HG02870 (cell line): ENCODE results near the gene ANAPC2.

Experiments used
- ATAC-seq: cut with Tn5 transposase; IDR thresholded peaks from one replicate; pipeline ENCODE4 v1.9.1; 2021; ENCODE audit warnings: mild to moderate bottlenecking, moderate library complexity; ENCODE audit not compliant: unreplicated experiment

ANAPC2 gene

DNA sequence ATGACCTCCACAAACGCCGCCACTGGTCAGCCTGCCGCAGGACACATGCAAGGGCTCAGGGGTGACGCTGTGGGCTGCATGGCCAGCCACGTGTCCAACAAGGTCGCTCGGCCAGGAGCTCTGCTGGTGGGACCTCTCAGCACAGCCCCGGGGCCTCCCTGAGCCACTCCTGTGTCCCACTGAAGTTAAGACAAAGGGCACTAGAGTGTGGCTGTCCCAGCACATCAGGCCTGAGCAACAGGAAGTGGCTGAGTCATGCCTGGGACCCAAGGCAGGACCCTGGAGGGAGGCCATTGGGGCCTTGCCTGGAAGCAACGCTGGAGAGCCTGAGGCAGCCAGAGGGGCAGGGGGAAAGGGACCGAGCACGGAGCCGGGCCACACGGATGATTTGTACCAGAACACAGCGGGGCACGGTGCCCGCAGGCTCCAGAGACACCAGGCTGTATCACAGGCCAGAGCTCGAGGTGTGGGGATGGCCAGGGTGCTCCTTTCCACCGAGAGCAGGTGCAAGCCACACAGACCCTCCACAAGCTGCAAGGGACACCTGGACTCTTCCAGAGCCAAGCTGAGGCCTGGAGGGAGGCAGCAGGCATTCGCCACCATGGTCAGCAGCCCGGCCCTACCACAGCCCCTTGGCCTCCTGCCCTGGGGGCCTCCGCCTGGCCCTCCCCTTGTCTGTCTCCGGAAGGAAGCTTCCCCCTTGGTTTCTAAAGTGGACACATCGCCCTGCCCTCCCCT lies 10.0 kb downstream of the ANAPC2 start:
- ATAC-seq: no peak

GRCh38 chr9:137176302-137177182 lies 11.8 kb downstream of the ANAPC2 start:
- no peak for ATAC-seq

DNA sequence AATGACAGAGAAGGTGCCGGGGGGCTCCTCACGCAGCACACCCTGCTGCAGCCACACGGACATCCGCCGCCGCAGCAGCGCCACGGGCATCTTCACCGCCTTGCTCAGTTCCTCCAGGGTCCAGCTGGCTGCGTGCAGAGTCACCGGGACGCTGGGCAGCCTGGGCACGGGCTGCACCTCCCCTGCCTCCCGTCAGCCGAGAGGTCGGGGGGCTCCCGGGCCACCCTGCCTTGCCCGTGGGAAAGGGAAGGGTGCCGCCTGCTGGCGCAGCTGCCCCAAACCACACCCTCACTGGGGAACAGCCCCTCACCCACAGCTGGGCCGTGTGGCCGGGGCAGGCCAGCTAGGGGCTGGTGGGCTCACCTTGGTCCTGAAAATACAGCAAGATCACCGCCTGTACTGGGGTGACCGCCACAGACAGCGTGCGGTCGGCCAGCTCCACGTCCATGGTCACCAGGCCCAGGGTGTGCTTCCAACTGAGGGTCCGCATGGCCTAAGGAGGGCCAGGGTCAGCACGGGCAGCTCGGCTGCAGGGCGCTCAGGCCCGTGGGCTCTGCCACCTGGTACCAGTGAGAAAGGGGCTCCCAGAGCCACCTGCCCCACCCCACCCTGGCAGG lies 12.9 kb downstream of the ANAPC2 start:
- ATAC-seq: no peak

DNA sequence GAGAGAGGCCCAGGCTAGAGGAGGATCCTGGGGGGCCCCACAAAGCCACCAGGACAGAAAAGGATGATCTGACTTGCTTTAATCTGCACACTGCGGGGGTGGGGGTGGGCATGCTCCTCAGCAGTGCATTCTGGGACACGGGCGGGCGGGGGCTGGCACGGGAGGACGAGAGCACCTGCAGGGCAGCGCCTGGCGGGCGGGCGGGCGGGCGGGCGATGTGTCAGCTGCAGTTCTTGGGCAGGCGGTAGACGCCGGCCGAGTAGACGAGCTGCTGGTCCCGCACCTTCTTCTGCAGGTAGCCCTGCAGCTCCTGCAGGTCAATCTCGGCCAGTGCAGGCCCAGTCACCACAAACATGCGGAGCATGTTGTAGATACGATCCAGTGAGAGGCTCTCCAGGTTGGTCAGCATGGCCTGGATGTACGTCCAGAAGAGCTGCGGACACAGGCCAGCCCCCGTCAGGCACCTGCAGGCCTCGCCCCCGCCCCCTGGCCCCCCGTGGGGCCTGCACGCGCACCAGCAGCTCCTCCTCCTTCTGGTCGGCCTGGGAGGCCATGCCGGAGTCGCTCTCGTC lies 13.6 kb downstream of the ANAPC2 start:
- no peak for ATAC-seq

GRCh38 chr9:137173796-137174664 lies 14.3 kb downstream of the ANAPC2 start:
- ATAC-seq: no peak

DNA sequence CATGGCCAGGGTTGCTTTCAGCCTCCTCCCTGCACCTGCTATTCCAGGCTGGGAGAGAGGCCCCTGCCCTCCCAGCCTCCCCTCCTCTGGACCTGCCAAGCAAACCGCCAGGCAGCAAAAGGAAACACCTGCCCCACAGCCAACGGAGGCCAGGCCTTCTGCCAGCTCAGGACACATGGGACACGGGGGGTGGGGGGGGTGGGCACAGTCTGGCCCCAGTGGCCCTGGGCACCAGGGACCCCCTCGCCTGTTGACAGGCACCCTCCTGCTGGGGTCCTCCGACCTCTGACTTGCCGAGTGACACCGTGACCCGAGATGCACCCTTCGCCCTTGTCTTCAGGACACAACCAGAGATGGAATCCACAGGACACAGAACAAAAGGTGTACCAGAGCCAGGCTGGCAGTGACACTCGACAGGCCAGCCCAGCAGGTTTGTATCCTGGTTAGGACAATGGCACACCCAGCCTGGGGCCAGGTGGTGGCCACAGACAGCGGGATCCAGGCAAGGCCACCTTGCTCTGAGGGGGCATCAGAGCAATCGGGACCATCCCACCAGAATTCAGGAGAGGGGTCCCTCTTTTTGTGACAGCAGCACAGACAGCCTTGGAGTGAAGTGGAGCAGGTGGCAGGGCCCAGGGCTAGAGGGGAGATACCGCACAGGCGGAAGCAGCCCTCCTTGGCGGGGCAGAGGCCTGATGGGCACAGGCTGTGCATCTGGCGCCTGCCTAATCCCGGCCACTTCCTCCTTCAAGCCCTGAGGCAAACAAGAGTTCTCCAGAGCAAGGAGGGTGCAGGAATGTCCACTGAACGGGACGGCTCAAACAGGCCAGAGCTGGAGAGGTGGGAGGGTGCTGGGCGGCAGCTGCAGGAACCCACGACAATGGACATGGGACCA lies 15.2 kb downstream of the ANAPC2 start:
- ATAC-seq: no peak

DNA sequence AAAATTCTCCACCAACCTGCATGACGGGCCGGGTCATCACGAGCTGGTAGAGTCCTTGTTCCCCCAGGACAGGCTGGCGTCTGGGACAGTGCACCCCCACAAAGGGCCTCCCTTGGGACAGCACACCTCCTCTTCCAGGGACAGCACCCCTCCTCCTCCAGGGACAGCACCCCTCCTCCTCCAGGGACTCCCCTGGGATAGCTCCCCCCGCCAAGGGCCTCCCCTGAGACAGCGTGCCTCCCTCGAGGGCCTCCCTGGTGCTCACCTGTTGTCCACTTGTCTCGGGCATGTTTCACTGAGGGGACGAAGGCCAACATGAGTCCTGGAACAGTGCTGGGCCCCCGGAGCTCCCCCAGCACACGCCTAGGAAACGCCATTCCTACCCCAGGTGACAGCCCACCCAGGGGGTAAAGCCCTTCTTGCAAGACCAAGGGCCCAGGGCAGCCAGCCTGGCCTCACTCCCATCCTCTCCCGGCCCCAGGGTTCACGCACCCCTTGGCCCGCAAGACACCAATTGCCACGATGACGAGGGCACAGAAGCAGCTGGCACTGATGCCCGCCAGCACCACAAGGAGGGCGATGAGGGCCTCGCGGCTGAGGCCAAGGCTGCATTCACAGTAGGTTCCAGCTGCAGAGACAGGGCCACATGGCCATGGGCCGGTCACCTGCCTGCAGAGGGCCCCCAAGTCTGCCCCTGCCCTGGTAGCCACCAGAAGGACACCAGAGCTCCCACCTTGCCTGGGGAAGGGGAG lies 17.0 kb downstream of the ANAPC2 start:
- ATAC-seq: no peak

DNA sequence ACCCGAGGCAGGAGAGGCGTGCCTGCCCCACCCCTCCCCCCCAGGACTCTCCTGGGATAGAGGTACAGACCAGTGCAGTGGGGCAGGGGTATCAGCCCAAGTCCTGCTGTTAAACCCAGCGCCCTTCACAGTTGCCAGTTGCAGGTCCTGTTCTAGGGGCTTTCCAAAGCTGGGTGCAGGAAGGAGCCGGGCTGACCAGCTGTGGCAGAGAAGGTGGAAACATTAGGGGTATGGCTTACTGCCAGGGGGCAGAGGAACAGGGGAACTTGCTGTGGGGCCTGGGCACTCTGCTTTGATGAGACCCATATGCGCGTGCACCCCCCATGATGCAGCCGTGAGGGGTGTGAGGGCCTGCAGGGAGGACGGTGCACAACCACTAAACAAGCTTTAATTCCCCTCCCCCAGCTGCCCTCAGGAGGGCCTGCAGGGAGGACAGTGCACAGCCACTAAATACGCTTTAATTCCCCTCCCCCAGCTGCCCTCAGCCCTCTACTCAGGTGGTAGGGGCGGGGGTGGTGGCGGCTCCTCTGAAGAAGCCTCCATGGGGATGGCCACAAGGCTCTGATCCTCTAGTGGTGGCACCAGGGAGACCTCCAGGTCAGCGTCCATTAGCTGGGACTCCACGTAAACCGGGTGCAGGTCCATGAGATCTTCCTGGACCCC lies 17.7 kb downstream of the ANAPC2 start:
- no peak for ATAC-seq

- ATAC-seq: no peak
Observed at GRCh38 chr9:137169896-137170358, 18.4 kb downstream of the ANAPC2 start, which contains the start of gene LRRC26. LRRC26 (minus strand) TSS chr9:137170051; CDS start chr9:137169943, 108 bp downstream.

- no peak for ATAC-seq
Observed at GRCh38 chr9:137168904-137169856, 19.2 kb downstream of the ANAPC2 start.

DNA sequence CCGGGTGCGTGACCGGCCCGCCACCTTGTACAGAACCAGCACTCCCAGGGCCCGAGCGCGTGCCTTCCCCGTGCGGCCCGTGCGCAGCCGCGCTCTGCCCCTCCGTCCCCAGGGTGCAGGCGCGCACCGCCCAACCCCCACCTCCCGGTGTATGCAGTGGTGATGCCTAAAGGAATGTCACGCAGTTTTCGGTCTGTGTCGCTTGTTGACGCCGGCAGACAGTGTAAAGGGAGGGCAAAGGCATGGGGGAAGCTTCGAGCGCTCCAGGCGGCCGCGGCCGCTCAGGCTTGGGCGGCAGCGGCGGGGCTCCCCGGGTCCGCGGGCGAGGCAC lies 19.8 kb downstream of the ANAPC2 start:
- ATAC-seq: no peak

DNA sequence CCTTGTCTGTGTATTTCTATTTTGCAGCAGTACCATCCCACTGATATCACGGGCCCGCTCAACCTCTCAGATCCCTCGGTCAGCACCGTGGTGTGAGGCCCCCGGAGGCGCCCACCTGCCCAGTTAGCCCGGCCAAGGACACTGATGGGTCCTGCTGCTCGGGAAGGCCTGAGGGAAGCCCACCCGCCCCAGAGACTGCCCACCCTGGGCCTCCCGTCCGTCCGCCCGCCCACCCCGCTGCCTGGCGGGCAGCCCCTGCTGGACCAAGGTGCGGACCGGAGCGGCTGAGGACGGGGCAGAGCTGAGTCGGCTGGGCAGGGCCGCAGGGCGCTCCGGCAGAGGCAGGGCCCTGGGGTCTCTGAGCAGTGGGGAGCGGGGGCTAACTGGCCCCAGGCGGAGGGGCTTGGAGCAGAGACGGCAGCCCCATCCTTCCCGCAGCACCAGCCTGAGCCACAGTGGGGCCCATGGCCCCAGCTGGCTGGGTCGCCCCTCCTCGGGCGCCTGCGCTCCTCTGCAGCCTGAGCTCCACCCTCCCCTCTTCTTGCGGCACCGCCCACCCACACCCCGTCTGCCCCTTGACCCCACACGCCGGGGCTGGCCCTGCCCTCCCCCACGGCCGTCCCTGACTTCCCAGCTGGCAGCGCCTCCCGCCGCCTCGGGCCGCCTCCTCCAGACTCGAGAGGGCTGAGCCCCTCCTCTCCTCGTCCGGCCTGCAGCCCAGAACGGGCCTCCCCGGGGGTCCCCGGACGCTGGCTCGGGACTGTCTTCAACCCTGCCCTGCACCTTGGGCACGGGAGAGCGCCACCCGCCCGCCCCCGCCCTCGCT lies 20.4 kb downstream of the ANAPC2 start:
- no peak for ATAC-seq

DNA sequence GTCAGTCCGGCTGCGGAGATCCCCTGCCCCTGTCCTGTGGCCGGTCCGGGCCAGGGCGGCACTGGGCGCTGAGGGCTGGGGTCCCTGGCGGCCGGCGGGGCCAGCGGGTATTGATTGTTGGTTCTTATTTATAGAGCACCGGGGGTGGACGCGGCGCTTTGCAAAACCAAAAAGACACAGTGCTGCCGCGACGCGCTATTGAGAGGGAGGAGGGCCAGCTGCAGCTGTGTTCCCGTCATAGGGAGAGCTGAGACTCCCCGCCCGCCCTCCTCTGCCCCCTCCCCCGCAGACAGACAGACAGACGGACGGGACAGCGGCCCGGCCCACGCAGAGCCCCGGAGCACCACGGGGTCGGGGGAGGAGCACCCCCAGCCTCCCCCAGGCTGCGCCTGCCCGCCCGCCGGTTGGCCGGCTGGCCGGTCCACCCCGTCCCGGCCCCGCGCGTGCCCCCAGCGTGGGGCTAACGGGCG lies 21.0 kb downstream of the ANAPC2 start:
- ATAC-seq: no peak

- ATAC-seq: no peak
Observed at GRCh38 chr9:137166380-137167229, 21.8 kb downstream of the ANAPC2 start.

GRCh38 chr9:137165250-137165836 lies 23.0 kb downstream of the ANAPC2 start:
- no peak for ATAC-seq
